IPS-18c (cell line): ENCODE data around the gene DNAI2.

ENCODE experiments used
- H3K4me3 ChIP-seq: 2 replicates; pipeline ENCODE4 v1.7.0; 2013; ENCODE audit warnings: low read depth, mild to moderate bottlenecking, low read length, moderate library complexity; ENCODE audit not compliant: insufficient read depth
- H3K9me3 ChIP-seq: one replicate; pipeline ENCODE4 v1.6.1; 2013; ENCODE audit warnings: mild to moderate bottlenecking, low read length, moderate library complexity; ENCODE audit not compliant: control insufficient read depth, insufficient read depth

Gene DNAI2

DNA sequence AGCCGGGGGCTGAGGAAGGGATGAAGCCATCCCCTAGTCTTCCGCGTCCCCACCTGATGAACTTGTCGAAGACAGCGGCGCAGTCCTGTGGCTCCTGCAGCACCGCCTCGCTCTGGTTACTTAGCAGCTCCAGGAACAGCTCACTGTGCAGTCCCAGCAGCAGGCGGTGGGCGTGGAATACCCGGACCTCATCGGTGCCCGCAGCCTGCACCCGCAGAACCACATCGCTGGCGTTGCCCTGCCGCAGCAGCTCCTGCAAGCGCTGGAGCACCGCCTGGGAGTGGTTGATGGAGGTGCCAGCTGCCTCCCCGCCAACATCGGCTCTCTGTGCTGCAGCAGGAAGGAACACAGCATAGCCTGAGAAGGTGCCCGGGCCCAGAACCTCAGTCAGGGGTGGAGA, 85.9 kb downstream of the DNAI2 start:
- no peak overlapping the region for H3K4me3 ChIP-seq
- H3K9me3 ChIP-seq, result peaks cover 2% of the 10 kb centered on the region

DNA sequence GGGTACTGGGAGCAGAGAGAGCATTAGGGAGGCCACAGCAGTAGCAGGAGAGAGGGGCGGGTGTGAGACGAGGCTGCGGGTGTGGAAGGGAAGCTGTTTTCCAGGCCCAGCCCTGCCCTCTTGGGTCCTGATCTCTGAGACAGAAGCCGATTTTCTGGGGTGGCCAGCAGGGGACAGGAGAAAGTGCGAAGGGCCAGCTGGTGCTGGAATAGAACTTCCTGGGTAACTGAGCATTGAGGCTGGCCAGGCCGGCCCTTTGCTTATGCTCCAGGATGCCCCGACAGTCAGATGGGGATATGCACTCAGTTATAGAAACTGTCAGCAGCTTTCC, 86.8 kb downstream of the DNAI2 start:
- no peak overlapping the region for H3K4me3 ChIP-seq
- H3K9me3 ChIP-seq, result peaks cover 2% of the 10 kb centered on the region

DNA sequence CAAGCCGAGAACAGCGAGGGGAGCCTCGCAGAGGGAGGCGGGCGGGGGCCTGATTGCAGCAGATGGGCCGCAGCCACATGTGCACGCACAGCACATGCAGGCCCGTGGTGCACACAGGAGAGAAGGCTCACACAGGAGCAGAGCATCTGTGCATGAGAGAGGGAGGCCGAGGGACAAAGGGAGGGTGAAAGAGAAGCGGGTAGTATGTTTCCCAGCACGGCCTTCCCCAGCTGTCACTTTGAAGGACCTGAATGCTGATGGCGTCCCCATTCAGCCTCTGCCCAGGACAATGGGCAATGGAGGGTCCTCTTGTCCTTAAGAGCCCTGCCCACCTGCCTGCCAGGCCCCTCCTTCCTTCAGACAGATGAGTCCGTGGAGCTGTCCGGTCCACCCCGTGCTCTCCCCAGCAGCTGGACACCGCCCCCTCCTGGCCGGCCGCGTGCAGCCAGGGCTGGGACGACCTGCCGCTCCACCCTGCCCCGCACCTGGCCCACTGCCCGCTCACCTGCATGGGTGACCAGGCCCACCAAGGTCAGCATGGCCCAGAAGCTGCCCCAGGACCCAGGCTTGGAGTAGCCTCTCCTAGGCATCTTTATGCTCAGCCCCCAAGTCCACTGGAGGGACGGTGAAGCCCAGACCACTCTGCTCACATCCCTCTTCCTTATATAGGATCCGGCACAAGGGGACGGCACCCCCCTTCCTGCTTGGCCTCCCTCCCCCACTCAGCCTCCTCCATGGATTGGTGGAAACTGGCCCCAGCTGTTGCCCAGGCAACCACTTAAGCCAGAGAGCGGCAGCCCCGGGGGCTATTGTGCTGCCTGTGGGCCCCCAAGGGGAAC, 87.4 kb downstream of the DNAI2 start, which contains the start of gene BTBD17:
Gene BTBD17 (minus strand): TSS at position 639 of the 839 bp plus-strand sequence. CDS start 49 bp downstream, at position 590.
- peaks cover 2% of the 10 kb centered on the region for H3K9me3 ChIP-seq
- peak within 1 kb of the TSS; percentile 20; the same call in 1 of the 2 replicates for H3K4me3 ChIP-seq

DNA sequence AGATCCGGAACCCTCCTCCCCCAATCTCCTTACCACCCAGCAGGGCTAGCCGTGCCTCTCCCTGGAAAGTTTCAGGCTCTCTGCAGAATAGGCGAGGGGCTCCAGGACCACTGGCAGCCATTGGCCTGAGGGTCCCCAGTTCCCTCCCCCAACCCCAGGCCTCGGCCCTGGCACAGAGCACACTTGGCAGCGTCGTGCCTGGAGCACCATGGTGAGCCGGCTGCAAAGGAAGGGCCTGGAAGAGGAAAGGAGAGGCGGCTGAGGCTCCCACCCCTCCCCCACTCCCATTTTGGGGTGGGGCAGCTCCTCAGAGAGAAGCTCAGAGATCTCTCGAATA, 88.0 kb downstream of the DNAI2 start:
- peaks cover 2% of the 10 kb centered on the region for H3K9me3 ChIP-seq
- H3K4me3 ChIP-seq, result no peak overlapping the region

DNA sequence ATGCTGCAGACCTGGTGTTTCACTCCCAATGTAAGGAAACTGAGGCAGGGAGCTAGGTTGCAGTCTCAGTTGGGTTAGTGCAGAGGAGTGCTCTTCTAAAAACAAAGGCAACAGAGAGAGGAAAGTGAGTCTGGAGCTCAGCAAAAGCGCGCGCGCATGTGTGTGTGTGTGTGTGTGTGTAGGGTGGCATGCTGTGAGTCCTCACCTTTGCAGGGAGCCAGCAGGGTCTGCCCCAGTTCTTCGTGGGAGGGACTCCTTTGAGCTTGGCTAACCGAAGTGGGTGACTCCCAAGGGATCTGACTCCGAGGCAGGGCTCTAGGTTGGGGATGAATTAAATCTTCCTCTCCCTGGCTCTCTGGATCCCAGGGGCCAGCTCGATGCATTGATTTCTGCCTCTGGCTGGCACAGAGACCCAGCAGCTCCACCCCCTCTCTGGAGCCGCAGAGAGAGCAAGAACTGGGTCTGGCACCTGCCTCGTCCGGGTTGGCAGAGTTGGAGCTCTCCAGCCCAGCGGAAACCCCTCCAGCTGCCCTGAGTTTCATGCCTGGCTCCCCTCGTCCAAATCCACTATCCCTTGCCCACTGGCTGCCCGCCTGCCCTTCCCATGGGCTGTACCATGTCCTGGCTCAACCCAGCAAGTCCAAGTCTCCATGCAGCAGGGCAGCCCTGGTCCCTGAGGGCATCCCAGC, 88.9 kb downstream of the DNAI2 start:
- H3K4me3 ChIP-seq, result no peak overlapping the region
- peaks cover 2% of the 10 kb centered on the region for H3K9me3 ChIP-seq
